HG03159 (cell line): ENCODE results near the gene TRAF7.

Source experiments
- ATAC-seq: cut with Tn5 transposase; IDR thresholded peaks from one replicate; pipeline ENCODE4 v1.9.1; 2021; ENCODE audit warnings: mild to moderate bottlenecking, moderate library complexity; ENCODE audit not compliant: unreplicated experiment

TRAF7 gene

GRCh38 chr16:2163211-2163881 lies 7.8 kb downstream of the TRAF7 start:
- ATAC-seq, result no peak

GRCh38 chr16:2165861-2166260 lies 10.3 kb downstream of the TRAF7 start:
- ATAC-seq, result no peak

GRCh38 chr16:2166263-2167067 lies 10.9 kb downstream of the TRAF7 start:
- ATAC-seq, result no peak

GRCh38 chr16:2167068-2167638 lies 11.6 kb downstream of the TRAF7 start:
- ATAC-seq, result no peak

GRCh38 chr16:2170080-2170479 lies 14.5 kb downstream of the TRAF7 start:
- ATAC-seq, result no peak

GRCh38 chr16:2170587-2171435 lies 15.2 kb downstream of the TRAF7 start:
- no peak for ATAC-seq

- ATAC-seq, result no peak
Measured at GRCh38 chr16:2171601-2172178, 16.1 kb downstream of the TRAF7 start.

GRCh38 chr16:2172688-2173335 lies 17.2 kb downstream of the TRAF7 start:
- no peak for ATAC-seq

- no peak for ATAC-seq
Measured at GRCh38 chr16:2173366-2173765, 17.8 kb downstream of the TRAF7 start.

- ATAC-seq, result no peak
Measured at GRCh38 chr16:2173916-2174315, 18.3 kb downstream of the TRAF7 start.

GRCh38 chr16:2174396-2175131 lies 19.0 kb downstream of the TRAF7 start:
- no peak for ATAC-seq

- no peak for ATAC-seq
Measured at GRCh38 chr16:2175454-2175853, 19.9 kb downstream of the TRAF7 start.

- no peak for ATAC-seq
Measured at GRCh38 chr16:2176047-2176446, 20.5 kb downstream of the TRAF7 start.

GRCh38 chr16:2177101-2177500 lies 21.5 kb downstream of the TRAF7 start:
- ATAC-seq, result no peak

GRCh38 chr16:2177561-2177960 lies 22.0 kb downstream of the TRAF7 start:
- no peak for ATAC-seq

- no peak for ATAC-seq
Measured at GRCh38 chr16:2178321-2179106, 22.9 kb downstream of the TRAF7 start.

GRCh38 chr16:2179107-2179501 lies 23.5 kb downstream of the TRAF7 start:
- no peak for ATAC-seq

- no peak for ATAC-seq
Measured at GRCh38 chr16:2179576-2179975, 24.0 kb downstream of the TRAF7 start.

- no peak for ATAC-seq
Measured at GRCh38 chr16:2180461-2180860, 24.9 kb downstream of the TRAF7 start.
